Liver (tissue), 9 donors: Measurements from ENCODE around the gene ARSB. TPM values are rescaled to one million over a fixed set of nuclear protein-coding genes. Genes with fewer than 3 reads are reported as not detected.

Experiments
- DNase-seq: peaks from one replicate; pipeline ENCODE4 v3.0.0-alpha.2; 2017; ENCODE audit warnings: low spot score
- H3K27ac ChIP-seq, 2 donors: one replicate each; pipeline ENCODE4 v1.7.0; 2013; ENCODE audit warnings: inconsistent platforms in 2 of 2, low read length in 2 of 2, control low read depth in 1 of 2, low read depth in 1 of 2, mild to moderate bottlenecking in 1 of 2
- H3K27me3 ChIP-seq, 4 donors: one replicate each; pipeline versions ENCODE4 v1.6.1 to v1.7.0; 2013; ENCODE audit warnings: low read length in 3 of 4, inconsistent platforms in 1 of 4, mild to moderate bottlenecking in 1 of 4, moderate library complexity in 1 of 4; ENCODE audit not compliant: control insufficient read depth in 4 of 4, insufficient read depth in 4 of 4
- H3K36me3 ChIP-seq, 4 donors: one replicate each; pipeline versions ENCODE4 v1.6.1 to v1.7.0; 2013; ENCODE audit warnings: low read length in 3 of 4, mild to moderate bottlenecking in 3 of 4, low read depth in 1 of 4, moderate library complexity in 1 of 4; ENCODE audit not compliant: control insufficient read depth in 4 of 4, insufficient read depth in 3 of 4
- H3K4me1 ChIP-seq, 4 donors: one replicate each; pipeline versions ENCODE4 v1.6.1 to v1.7.0; 2013; ENCODE audit warnings: low read length in 3 of 4, mild to moderate bottlenecking in 3 of 4, moderate library complexity in 1 of 4; ENCODE audit not compliant: control insufficient read depth in 4 of 4, insufficient read depth in 4 of 4
- H3K4me3 ChIP-seq, 3 donors: one replicate each; pipeline versions ENCODE4 v1.6.1 to v1.7.0; 2013; ENCODE audit warnings: low read length in 3 of 3, control low read depth in 1 of 3, low read depth in 1 of 3, mild to moderate bottlenecking in 1 of 3
- H3K9ac ChIP-seq, 2 donors: one replicate each; pipeline ENCODE4 v1.7.0; 2013; ENCODE audit warnings: low read length in 2 of 2, mild to moderate bottlenecking in 2 of 2, moderate library complexity in 2 of 2, control low read depth in 1 of 2, low read depth in 1 of 2
- H3K9me3 ChIP-seq, 4 donors: one replicate each; pipeline versions ENCODE4 v1.6.1 to v1.7.0; 2013; ENCODE audit warnings: low read length in 3 of 4; ENCODE audit not compliant: control insufficient read depth in 4 of 4
- EGR1 ChIP-seq, 2 donors: IDR thresholded peaks; 2 replicates each; pipeline ENCODE4 v1.6.1; 2016 to 2018; ENCODE audit warnings: antibody characterized with exemption in 2 of 2, low read depth in 2 of 2
- FOXA1 ChIP-seq: IDR thresholded peaks from 2 replicates; pipeline ENCODE4 v1.6.1; 2016; ENCODE audit warnings: antibody characterized with exemption
- FOXA2 ChIP-seq: IDR thresholded peaks from 2 replicates; pipeline ENCODE4 v1.6.1; 2016; ENCODE audit warnings: antibody characterized with exemption
- GABPA ChIP-seq, 2 donors: IDR thresholded peaks in 1 of 2; conservative IDR thresholded peaks in 1 of 2; 2 replicates each; pipeline ENCODE4 v1.6.1; 2016; ENCODE audit warnings: antibody characterized with exemption in 2 of 2, mild to moderate bottlenecking in 1 of 2, moderate library complexity in 1 of 2
- HNF4A ChIP-seq, 2 donors: conservative IDR thresholded peaks; 2 replicates each; pipeline ENCODE4 v1.6.1; 2016; ENCODE audit warnings: antibody characterized with exemption in 2 of 2, mild to moderate bottlenecking in 2 of 2
- HNF4G ChIP-seq: IDR thresholded peaks from 2 replicates; pipeline ENCODE4 v1.6.1; 2016; ENCODE audit warnings: antibody characterized with exemption
- JUND ChIP-seq, 2 donors: IDR thresholded peaks; 2 replicates each; pipeline ENCODE4 v1.6.1; 2016; ENCODE audit warnings: antibody characterized with exemption in 2 of 2
- MAX ChIP-seq: IDR thresholded peaks from 2 replicates; pipeline ENCODE4 v1.6.1; 2016; ENCODE audit warnings: antibody characterized with exemption
- NR2F2 ChIP-seq: IDR thresholded peaks from 2 replicates; pipeline ENCODE4 v1.6.1; 2016; ENCODE audit warnings: antibody characterized with exemption
- RAD21 ChIP-seq, 2 donors: IDR thresholded peaks; 2 replicates each; pipeline ENCODE4 v1.6.1; 2016; ENCODE audit warnings: antibody characterized with exemption in 2 of 2, mild to moderate bottlenecking in 2 of 2
- REST ChIP-seq: IDR thresholded peaks from 2 replicates; pipeline ENCODE4 v1.6.1; 2016; ENCODE audit warnings: antibody characterized with exemption, mild to moderate bottlenecking
- RXRA ChIP-seq, 2 donors: IDR thresholded peaks; 2 replicates each; pipeline ENCODE4 v1.6.1; 2017 to 2018; ENCODE audit warnings: antibody characterized with exemption in 2 of 2, mild to moderate bottlenecking in 1 of 2
- SP1 ChIP-seq: IDR thresholded peaks from 2 replicates; pipeline ENCODE4 v1.6.1; 2018; ENCODE audit warnings: antibody characterized with exemption, mild to moderate bottlenecking
- TAF1 ChIP-seq: conservative IDR thresholded peaks from 2 replicates; pipeline ENCODE4 v1.6.1; 2016; ENCODE audit warnings: antibody characterized with exemption, mild to moderate bottlenecking
- YY1 ChIP-seq: IDR thresholded peaks from 2 replicates; pipeline ENCODE4 v1.6.1; 2016; ENCODE audit warnings: antibody characterized with exemption, mild to moderate bottlenecking
- ZBTB33 ChIP-seq: IDR thresholded peaks from 2 replicates; pipeline ENCODE4 v1.6.1; 2016; ENCODE audit warnings: antibody characterized with exemption
- WGBS: extraction: QIAGEN DNeasy Blood & Tissue Kit; methylation state at CpG from one replicate; pipeline ENCODE4 v1.1.7; 2013; 5-methylcytosine and 5-hydroxymethylcytosine counted together
- polyA plus RNA-seq, 2 donors: library from polyadenylated mRNA; stranded (reverse) in 1 of 2; unstranded in 1 of 2; fragments of 200-250 nt in 1 of 2; fragments of >200 nt in 1 of 2; fragmentation: Nextera tagmentation in 1 of 2; extraction: Ambion mirVana in 1 of 2; gene quantifications; one replicate each; pipeline versions ENCODE4 v1.2.1 to v1.2.3, GENCODE V29; 2013 to 2015
- total RNA-seq, 2 donors: library from RNA; depleted of rRNA; stranded (reverse); fragments of >200 nt; gene quantifications; one replicate each; pipeline ENCODE4 v1.2.3, GENCODE V29; 2014
- TF ChIP-seq, protein P1 (sequence below): IDR thresholded peaks from 2 replicates; pipeline ENCODE4 v1.6.1; 2016; ENCODE audit warnings: antibody characterized with exemption
- TF ChIP-seq, protein P2 (sequence below): fragments of 150-350 bp; IDR thresholded peaks from 2 replicates; pipeline ENCODE4 v1.5.1; 2017; ENCODE audit warnings: improper control_type of control experiment, low read depth, low read length; ENCODE audit not compliant: missing input control
- donor health status: healthy.
- donor health status: healthy.
- donor health status: healthy.
- donor health status: healthy.
- donor health status: healthy.

Gene ARSB
- total and polyA plus RNA-seq, 4 donors: 3.5 to 26.2 (median 8.7) TPM

- Histone ChIP-seq H3K9ac (peak overlapping the region; percentile 70 to 88), H3K9me3 (no peaks in the 10 kb centered on the region), H3K4me1 (peaks cover 0 to 33% (median 24%) of the 10 kb centered on the region in 4 donors), H3K4me3 (peak overlapping the region; percentile 56 to 91 (median 65)), H3K27me3 (no peaks in the 10 kb centered on the region), H3K27ac (peak overlapping the region; percentile 88 to 94), H3K36me3 (no peaks in the 10 kb centered on the region)
- 1% methylated on average over 11 of the region's 11 CpGs for WGBS
- peak; percentile 93 for TF ChIP-seq SP1
- TF ChIP-seq, protein P1, sequence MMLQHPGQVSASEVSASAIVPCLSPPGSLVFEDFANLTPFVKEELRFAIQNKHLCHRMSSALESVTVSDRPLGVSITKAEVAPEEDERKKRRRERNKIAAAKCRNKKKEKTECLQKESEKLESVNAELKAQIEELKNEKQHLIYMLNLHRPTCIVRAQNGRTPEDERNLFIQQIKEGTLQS: peak; percentile 96
- TF ChIP-seq HNF4A (conservative IDR thresholded peaks at IDR 0.05): peak; percentile 87 to 90
- peak; percentile 34 to 47 for TF ChIP-seq RAD21 (IDR thresholded peaks at IDR 0.05)
- TF ChIP-seq, protein P2, sequence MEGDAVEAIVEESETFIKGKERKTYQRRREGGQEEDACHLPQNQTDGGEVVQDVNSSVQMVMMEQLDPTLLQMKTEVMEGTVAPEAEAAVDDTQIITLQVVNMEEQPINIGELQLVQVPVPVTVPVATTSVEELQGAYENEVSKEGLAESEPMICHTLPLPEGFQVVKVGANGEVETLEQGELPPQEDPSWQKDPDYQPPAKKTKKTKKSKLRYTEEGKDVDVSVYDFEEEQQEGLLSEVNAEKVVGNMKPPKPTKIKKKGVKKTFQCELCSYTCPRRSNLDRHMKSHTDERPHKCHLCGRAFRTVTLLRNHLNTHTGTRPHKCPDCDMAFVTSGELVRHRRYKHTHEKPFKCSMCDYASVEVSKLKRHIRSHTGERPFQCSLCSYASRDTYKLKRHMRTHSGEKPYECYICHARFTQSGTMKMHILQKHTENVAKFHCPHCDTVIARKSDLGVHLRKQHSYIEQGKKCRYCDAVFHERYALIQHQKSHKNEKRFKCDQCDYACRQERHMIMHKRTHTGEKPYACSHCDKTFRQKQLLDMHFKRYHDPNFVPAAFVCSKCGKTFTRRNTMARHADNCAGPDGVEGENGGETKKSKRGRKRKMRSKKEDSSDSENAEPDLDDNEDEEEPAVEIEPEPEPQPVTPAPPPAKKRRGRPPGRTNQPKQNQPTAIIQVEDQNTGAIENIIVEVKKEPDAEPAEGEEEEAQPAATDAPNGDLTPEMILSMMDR: no peak
- TF ChIP-seq JUND (IDR thresholded peaks at IDR 0.05): peak; percentile 61 to 74
- peak; percentile 75 for TF ChIP-seq FOXA2
- TF ChIP-seq TAF1: peak; percentile 90
- peak; percentile 42 for TF ChIP-seq HNF4G
- TF ChIP-seq ZBTB33: peak; percentile 64
- peak; percentile 94 to 97 for TF ChIP-seq RXRA (IDR thresholded peaks at IDR 0.05)
- TF ChIP-seq MAX: peak; percentile 75
- peak; percentile 78 for TF ChIP-seq REST
- peak in 1 of 2 donors; percentile 45 for TF ChIP-seq EGR1 (IDR thresholded peaks at IDR 0.05; ENCODE audit: low read depth in 2 of 2)
- TF ChIP-seq NR2F2: peak; percentile 67
- peak; percentile 8 to 41 for TF ChIP-seq GABPA (IDR thresholded peaks at IDR 0.05 in 1 of 2, conservative IDR thresholded peaks at IDR 0.05 in 1 of 2)
- TF ChIP-seq YY1: peak; percentile 90
- peak; percentile 65 for TF ChIP-seq FOXA1
- DNase-seq: peak; percentile 65
These were observed 664 bp upstream of the ARSB start for GRCh38 chr5:78985725-78986223.
